Astrocyte of the spinal cord (primary cell): ENCODE results near the gene C2CD4A.

Experiments used
- DNase-seq: peaks from one replicate; pipeline ENCODE4 v3.0.0; 2011; ENCODE audit warnings: low read depth, low spot score
- H3K4me3 ChIP-seq: 2 replicates; pipeline ENCODE4 v1.5.1; 2011; ENCODE audit warnings: low read depth, mild to moderate bottlenecking, low read length, moderate library complexity
- CTCF ChIP-seq: IDR thresholded peaks from 2 replicates; pipeline ENCODE4 v1.5.1; 2012; ENCODE audit warnings: low read depth, mild to moderate bottlenecking, low read length, inconsistent platforms
- in situ Hi-C: cut with HindIII; loops from 2 replicates; pipeline ENCODE4 v1.10.0; 2017; ENCODE audit warnings: low sequenced_read_pairs

The C2CD4A gene

DNA sequence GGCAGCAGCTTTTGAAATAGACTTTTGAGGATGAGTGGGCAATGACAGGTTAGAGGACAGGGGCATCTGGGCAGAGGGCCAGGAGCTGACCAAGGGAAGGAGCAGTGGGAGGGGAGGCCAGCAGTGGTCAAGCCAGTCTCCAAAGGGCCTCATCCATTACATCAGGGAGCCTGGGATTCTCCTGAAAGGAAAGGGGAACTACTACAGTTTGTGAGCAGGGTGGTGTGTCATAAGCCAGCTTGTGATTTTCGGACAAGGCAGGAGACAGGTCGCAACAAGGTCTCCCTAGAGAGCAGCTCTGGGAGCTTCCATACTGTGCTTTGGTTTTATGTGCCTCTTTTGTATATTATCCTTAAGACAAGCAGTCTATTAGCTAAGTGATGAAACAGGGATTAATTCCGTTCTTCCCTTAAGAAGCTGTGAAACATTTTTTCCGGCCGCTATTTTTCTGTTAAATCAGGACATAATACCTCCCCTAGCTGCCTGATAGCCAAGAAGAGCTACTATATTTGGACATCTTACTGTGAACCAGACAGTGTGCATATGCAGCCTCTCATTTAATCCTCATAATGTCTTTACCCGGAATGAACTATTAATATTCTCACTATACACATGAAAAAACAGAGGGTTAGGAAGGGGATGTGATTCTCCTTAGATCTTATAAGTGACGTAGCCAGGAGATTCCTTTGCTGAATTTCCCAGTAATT, 51.9 kb downstream of the C2CD4A start:
- TF ChIP-seq CTCF = no peak
- no peak overlapping the region for H3K4me3 ChIP-seq
- in situ Hi-C loops = no loop called here
- DNase-seq = no peak

DNA sequence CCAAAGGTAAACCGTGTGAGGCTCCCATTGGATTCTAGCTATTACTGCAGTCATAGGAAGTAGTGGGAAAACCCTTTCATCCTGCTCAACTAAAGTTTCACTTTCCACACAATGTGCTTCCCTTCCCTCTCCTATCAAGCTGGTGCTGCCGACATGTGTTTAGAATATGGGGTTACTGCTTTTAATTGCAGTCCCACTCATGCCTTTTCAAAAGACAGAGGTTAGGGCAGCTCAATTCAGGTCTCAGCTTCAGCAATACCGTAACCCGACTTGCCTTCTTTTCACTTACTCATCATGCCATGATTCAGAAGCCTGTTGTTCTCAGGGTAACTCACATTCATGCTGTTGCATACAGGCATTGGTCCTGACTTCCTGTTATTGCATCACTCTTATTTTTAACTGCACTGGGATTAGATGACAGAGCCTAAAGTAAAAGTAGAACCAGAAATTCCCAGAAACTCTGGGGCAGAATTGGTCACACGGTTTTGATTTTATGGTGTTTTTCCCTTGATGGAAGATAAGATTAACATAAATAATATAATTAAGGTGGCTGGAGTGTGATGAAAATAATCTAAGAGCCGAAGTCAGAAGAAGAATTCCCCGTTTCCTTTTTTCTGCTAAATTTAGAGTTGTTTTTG, 52.6 kb downstream of the C2CD4A start:
- peak; percentile 93 for DNase-seq
- in situ Hi-C loops = no loop called here
- H3K4me3 ChIP-seq = no peak overlapping the region
- TF ChIP-seq CTCF = no peak

DNA sequence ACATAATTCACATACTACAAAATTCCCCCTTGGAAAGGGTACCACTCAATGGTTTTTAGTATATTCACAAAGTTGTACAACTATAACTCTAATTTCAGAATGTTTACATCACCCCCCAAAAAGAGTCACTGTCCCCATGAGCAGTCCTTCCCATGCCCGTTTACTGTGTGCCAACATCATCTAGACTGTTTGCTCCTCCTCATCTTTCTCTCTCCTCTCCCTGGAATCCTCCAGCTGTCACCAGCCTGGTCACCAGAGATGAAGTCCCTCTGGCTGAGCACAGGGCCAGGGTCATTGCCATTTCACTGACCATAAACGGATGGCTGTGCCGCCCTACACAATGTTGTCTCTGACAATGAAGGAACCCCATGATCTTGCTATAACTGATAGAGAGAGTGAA, 53.1 kb downstream of the C2CD4A start:
- no peak overlapping the region for H3K4me3 ChIP-seq
- in situ Hi-C loops = no loop called here
- TF ChIP-seq CTCF = no peak
- no peak for DNase-seq
